BLaER1 treated with 17β-estradiol and CSF1 and Interleukin-3, amounts not matched to agents 10 nM and 100 nM (cell line): Measurements from ENCODE around the gene CLSTN1.

ENCODE experiments used
- H3K27ac ChIP-seq, 11 experiments: shearing (Covaris generic); formaldehyde crosslinking; 2 replicates each; pipeline ENCODE4 v1.8.1; 2022
- H3K27me3 ChIP-seq, 11 experiments: shearing (Covaris generic); formaldehyde crosslinking; 2 replicates each; pipeline ENCODE4 v1.8.1; 2022
- H3K36me3 ChIP-seq, 11 experiments: shearing (Covaris generic); formaldehyde crosslinking; 2 replicates each; pipeline ENCODE4 v1.8.1; 2022
- H3K4me1 ChIP-seq, 10 experiments: shearing (Covaris generic); formaldehyde crosslinking; 2 replicates each; pipeline ENCODE4 v1.8.1; 2022
- H3K4me2 ChIP-seq, 11 experiments: shearing (Covaris generic); formaldehyde crosslinking; 2 replicates each; pipeline ENCODE4 v1.8.1; 2022
- H3K4me3 ChIP-seq, 10 experiments: shearing (Covaris generic); formaldehyde crosslinking; 2 replicates each; pipeline ENCODE4 v1.8.1; 2022
- H3K9ac ChIP-seq, 11 experiments: shearing (Covaris generic); formaldehyde crosslinking; 2 replicates each; pipeline ENCODE4 v1.8.1; 2022
- H3K9me3 ChIP-seq, 11 experiments: shearing (Covaris generic); formaldehyde crosslinking; replicated peaks in 1 of 11; 2 replicates each; pipeline ENCODE4 v1.8.1; 2022
- H4K20me1 ChIP-seq, 11 experiments: shearing (Covaris generic); formaldehyde crosslinking; 2 replicates each; pipeline ENCODE4 v1.8.1; 2022
- Cebpa-rat ChIP-seq, 11 experiments: shearing (Covaris generic); IDR thresholded peaks; 2 replicates each; pipeline ENCODE4 v1.8.1; 2022

Gene CLSTN1

DNA sequence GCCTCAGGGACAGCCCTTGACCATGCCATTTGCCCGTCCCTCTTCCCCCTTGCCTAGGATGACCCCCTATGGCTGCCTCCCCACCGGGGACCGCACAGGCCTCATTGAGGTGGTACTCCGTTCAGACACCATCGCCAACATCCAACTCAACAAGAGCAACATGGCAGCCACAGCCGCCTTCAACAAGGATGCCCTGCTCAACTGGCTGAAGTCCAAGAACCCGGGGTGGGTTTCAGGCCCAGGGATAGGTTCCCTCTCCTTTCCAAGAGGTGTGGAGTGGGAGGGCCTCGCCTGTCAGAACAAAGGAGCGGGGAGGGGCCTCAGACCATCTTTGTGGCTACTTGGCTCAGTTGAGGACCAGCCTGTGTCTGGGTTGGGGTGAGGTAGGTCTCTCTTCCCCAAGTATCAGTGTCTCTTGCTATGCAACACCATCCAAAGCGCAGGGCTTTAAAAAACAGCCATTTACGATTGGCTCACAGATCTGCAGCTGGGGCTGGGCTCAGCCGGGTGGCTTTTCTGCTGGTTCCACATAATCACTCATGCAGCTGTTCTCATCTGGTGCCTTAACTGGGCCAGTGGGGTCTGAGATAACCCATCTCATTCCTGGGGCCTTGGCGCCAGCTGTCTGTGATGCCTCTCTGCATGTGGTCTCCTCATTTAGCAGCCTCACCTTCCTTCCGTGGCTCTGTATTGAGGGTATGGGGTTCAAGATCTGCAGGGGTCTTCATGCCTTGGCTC lies 100.5 kb downstream of the CLSTN1 start:
- Histone ChIP-seq H4K20me1 (peaks cover 36 to 98% (median 91%) of the 10 kb centered on the region in 11 experiments; a peak in 21 of 22 replicates), H3K9me3 (peaks cover 5 to 24% (median 17%) of the 10 kb centered on the region in 11 experiments; a peak in 18 of 22 replicates), H3K36me3 (peaks cover 92 to 100% (median 96%) of the 10 kb centered on the region in 11 experiments), H3K9ac (no peak overlapping the region), H3K4me1 (peaks cover 35 to 81% (median 67%) of the 10 kb centered on the region in 10 experiments), H3K4me3 (no peak overlapping the region), H3K4me2 (no peak overlapping the region), H3K27ac (no peak overlapping the region), H3K27me3 (no peaks in the 10 kb centered on the region)
- no peak for TF ChIP-seq Cebpa-rat (IDR thresholded peaks at IDR 0.05)

DNA sequence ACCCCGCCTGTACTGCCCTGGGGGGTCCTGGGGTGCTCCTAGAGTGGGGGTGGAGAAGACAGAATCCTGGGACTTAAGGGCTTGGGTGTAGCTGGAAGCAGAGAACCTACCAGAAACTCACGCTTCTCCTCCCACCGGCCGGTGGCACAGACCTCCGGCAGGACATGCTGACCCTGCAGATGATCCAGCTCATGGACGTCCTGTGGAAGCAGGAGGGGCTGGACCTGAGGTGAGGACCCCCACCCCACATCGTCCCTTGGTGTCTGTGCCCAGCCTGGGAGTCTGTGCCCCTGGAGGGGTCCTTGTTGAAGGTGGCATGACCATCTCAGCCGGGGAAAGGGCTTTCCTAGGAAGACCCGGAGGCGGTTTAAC lies 101.4 kb downstream of the CLSTN1 start:
- Histone ChIP-seq H3K4me1 (peaks cover 40 to 81% (median 67%) of the 10 kb centered on the region in 10 experiments), H4K20me1 (peaks cover 33 to 96% (median 88%) of the 10 kb centered on the region in 11 experiments; a peak in 21 of 22 replicates), H3K9ac (no peak overlapping the region), H3K4me2 (no peak overlapping the region), H3K36me3 (peaks cover 88 to 97% (median 92%) of the 10 kb centered on the region in 11 experiments), H3K4me3 (no peak overlapping the region), H3K9me3 (peaks cover 5 to 24% (median 17%) of the 10 kb centered on the region in 11 experiments; a peak in 18 of 22 replicates), H3K27me3 (no peaks in the 10 kb centered on the region), H3K27ac (no peak overlapping the region)
- no peak for TF ChIP-seq Cebpa-rat (IDR thresholded peaks at IDR 0.05)

- Histone ChIP-seq H3K4me1 (peaks cover 42 to 81% (median 67%) of the 10 kb centered on the region in 10 experiments), H3K36me3 (peaks cover 87 to 96% (median 91%) of the 10 kb centered on the region in 11 experiments), H3K27ac (peak overlapping the region in 2 of 11 experiments; percentile 36 to 39; a peak in 5 of 22 replicates), H4K20me1 (peaks cover 32 to 96% (median 88%) of the 10 kb centered on the region in 11 experiments), H3K4me3 (no peak overlapping the region), H3K27me3 (no peaks in the 10 kb centered on the region), H3K9ac (no peak overlapping the region), H3K4me2 (0 out of 22 replicates have a peak overlapping the region, but pooled peaks of 2 of the 11 experiments have one; percentile 8 to 13), H3K9me3 (peaks cover 5 to 24% (median 17%) of the 10 kb centered on the region in 11 experiments; a peak in 18 of 22 replicates)
- TF ChIP-seq Cebpa-rat (IDR thresholded peaks at IDR 0.05): no peak
Measured at GRCh38 chr1:9721606-9722377, 102.0 kb downstream of the CLSTN1 start.

DNA sequence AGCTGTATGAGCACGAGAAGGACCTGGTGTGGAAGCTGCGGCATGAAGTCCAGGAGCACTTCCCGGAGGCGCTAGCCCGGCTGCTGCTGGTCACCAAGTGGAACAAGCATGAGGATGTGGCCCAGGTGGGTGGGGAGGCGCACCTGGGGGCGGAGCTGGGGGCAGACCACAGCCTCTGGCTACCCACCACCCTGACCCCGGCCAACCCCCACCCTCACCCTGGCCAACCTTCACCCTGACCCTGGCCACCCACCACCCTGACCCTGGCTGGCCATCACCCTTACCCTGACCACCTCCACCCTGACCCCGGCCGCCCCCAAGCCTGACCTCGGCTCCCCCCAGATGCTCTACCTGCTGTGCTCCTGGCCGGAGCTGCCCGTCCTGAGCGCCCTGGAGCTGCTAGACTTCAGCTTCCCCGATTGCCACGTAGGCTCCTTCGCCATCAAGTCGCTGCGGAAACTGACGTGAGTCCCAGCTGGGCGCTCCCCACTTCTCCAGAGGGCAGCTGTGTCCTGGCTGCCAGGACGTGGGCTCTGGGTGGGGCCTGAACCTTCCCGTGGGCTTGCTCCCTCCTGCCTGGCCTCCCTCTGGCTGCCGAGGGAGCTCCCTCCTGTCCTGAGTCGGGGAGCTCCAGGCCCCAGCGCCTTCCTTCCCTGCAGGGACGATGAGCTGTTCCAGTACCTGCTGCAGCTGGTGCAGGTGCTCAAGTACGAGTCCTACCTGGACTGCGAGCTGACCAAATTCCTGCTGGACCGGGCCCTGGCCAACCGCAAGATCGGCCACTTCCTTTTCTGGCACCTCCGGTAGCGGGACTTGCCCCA lies 102.8 kb downstream of the CLSTN1 start:
- no peaks in the 10 kb centered on the region for H3K27me3 ChIP-seq
- H3K36me3 ChIP-seq: peaks cover 87 to 96% (median 91%) of the 10 kb centered on the region in 11 experiments
- peaks cover 5 to 24% (median 17%) of the 10 kb centered on the region in 11 experiments; a peak in 18 of 22 replicates for H3K9me3 ChIP-seq
- H3K9ac ChIP-seq: no peak overlapping the region
- H3K4me3 ChIP-seq: no peak overlapping the region
- H3K4me2 ChIP-seq: 0 out of 22 replicates have a peak overlapping the region, but pooled peaks of 3 of the 11 experiments have one; percentile 1 to 13 (median 8)
- no peak for TF ChIP-seq Cebpa-rat (IDR thresholded peaks at IDR 0.05)
- peaks cover 37 to 96% (median 88%) of the 10 kb centered on the region in 11 experiments for H4K20me1 ChIP-seq
- peaks cover 50 to 81% (median 68%) of the 10 kb centered on the region in 10 experiments for H3K4me1 ChIP-seq
- peak overlapping the region in 3 of 11 experiments; percentile 7 to 39 (median 36); a peak in 4 of 22 replicates for H3K27ac ChIP-seq

DNA sequence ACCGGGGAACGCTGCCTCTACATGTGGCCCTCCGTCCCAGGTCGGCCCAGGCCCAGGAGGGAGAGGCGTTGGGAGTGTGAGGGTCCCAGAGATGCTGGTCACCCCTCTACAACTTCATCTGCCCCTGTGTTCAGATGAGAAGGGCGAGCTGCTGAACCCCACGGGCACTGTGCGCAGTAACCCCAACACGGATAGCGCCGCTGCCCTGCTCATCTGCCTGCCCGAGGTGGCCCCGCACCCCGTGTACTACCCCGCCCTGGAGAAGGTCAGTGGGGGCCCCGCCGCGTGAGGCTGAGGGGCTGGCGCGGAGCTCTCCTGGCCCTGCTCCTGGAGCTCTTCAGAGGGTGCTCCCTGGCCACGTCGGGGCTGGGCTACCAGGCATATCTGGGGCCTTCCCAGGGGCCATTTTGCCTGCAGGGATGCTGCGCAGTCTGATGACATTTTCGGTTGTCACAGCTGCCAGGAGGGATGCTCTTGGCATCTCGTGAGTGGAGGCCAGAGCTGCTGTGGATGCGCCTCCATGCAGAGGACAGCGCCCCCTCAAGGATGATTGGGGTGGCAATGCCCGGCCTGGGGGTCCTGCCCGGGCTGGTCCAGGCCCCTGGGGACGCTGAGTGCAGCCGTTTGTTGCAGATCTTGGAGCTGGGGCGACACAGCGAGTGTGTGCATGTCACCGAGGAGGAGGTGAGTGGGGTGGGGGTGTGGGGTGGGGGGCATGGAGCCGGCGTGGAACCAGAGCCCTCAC lies 103.6 kb downstream of the CLSTN1 start:
- H3K4me3 ChIP-seq: no peak overlapping the region
- peak overlapping the region in 8 of 11 experiments; percentile 19 to 73 (median 65); a peak in 13 of 22 replicates for H3K9ac ChIP-seq
- peaks cover 85 to 96% (median 91%) of the 10 kb centered on the region in 11 experiments for H3K36me3 ChIP-seq
- peaks cover 58 to 81% (median 74%) of the 10 kb centered on the region in 10 experiments for H3K4me1 ChIP-seq
- H3K4me2 ChIP-seq: peak overlapping the region; percentile 87 to 98 (median 92); a peak in 21 of 22 replicates
- H3K9me3 ChIP-seq: peaks cover 5 to 24% (median 17%) of the 10 kb centered on the region in 11 experiments; a peak in 18 of 22 replicates
- TF ChIP-seq Cebpa-rat (IDR thresholded peaks at IDR 0.05): no peak
- peaks cover 41 to 98% (median 89%) of the 10 kb centered on the region in 11 experiments for H4K20me1 ChIP-seq
- no peaks in the 10 kb centered on the region for H3K27me3 ChIP-seq
- peak overlapping the region in 10 of 11 experiments; percentile 9 to 83 (median 77); a peak in 17 of 22 replicates for H3K27ac ChIP-seq

- Histone ChIP-seq H4K20me1 (peaks cover 53 to 98% (median 91%) of the 10 kb centered on the region in 11 experiments), H3K27ac (peak overlapping the region in 10 of 11 experiments; percentile 7 to 83 (median 77); a peak in 19 of 22 replicates), H3K9me3 (peaks cover 1 to 19% (median 16%) of the 10 kb centered on the region in 11 experiments; a peak in 18 of 22 replicates), H3K4me2 (peak overlapping the region; percentile 87 to 98 (median 92)), H3K27me3 (no peaks in the 10 kb centered on the region), H3K36me3 (peaks cover 85 to 96% (median 92%) of the 10 kb centered on the region in 11 experiments), H3K4me1 (peaks cover 59 to 83% (median 80%) of the 10 kb centered on the region in 10 experiments), H3K4me3 (peak overlapping the region in 5 of 10 experiments; percentile 9 to 58 (median 26); a peak in 6 of 20 replicates), H3K9ac (peak overlapping the region in 10 of 11 experiments; percentile 35 to 73 (median 66); a peak in 16 of 22 replicates)
- TF ChIP-seq Cebpa-rat (IDR thresholded peaks at IDR 0.05): no peak
Measured at GRCh38 chr1:9718006-9718680, 105.6 kb downstream of the CLSTN1 start.
